Mesenchymal stem cell (in vitro differentiated cells and primary cell): ENCODE data around the gene RILP.

Experiments
- DNase-seq: peaks from one replicate; pipeline ENCODE4 v3.0.0-alpha.2; 2013
- H2AFZ ChIP-seq: one replicate; pipeline ENCODE4 v1.6.1; 2013; ENCODE audit warnings: low read depth, mild to moderate bottlenecking, control low read depth, inconsistent platforms, low read length, moderate library complexity
- H2AK5ac ChIP-seq: 2 replicates; pipeline ENCODE4 v1.6.1; 2013; ENCODE audit warnings: low read length, moderate library complexity, mild to moderate bottlenecking, inconsistent platforms; ENCODE audit not compliant: severe bottlenecking
- H2BK120ac ChIP-seq: one replicate; pipeline ENCODE4 v1.6.1; 2013; ENCODE audit warnings: low read depth, mild to moderate bottlenecking, inconsistent platforms, low read length, moderate library complexity
- H2BK12ac ChIP-seq, 2 experiments: one replicate each; pipeline ENCODE4 v1.6.1; 2013; ENCODE audit warnings: inconsistent platforms in 2 of 2, low read length in 2 of 2, mild to moderate bottlenecking in 2 of 2, moderate library complexity in 2 of 2, control low read depth in 1 of 2
- H2BK15ac ChIP-seq: one replicate; pipeline ENCODE4 v1.6.1; 2013; ENCODE audit warnings: mild to moderate bottlenecking, low read depth, inconsistent platforms; ENCODE audit not compliant: poor library complexity, severe bottlenecking
- H2BK5ac ChIP-seq: 2 replicates; pipeline ENCODE4 v1.6.1; 2013; ENCODE audit warnings: low read depth, mild to moderate bottlenecking, low read length, control low read depth, inconsistent platforms; ENCODE audit not compliant: poor library complexity, severe bottlenecking
- H3K14ac ChIP-seq, 2 experiments: one replicate each; pipeline ENCODE4 v1.6.1; 2013; ENCODE audit warnings: inconsistent platforms in 2 of 2, low read length in 2 of 2, control low read depth in 1 of 2, mild to moderate bottlenecking in 1 of 2, moderate library complexity in 1 of 2
- H3K18ac ChIP-seq, 2 experiments: one replicate each; pipeline ENCODE4 v1.6.1; 2013; ENCODE audit warnings: inconsistent platforms in 2 of 2, low read length in 2 of 2, control low read depth in 1 of 2, low read depth in 1 of 2, mild to moderate bottlenecking in 1 of 2
- H3K23ac ChIP-seq, 2 experiments: one replicate each; pipeline ENCODE4 v1.6.1; 2013; ENCODE audit warnings: inconsistent platforms in 2 of 2, low read length in 2 of 2, mild to moderate bottlenecking in 2 of 2, moderate library complexity in 2 of 2, control low read depth in 1 of 2
- H3K27ac ChIP-seq: 2 replicates; pipeline ENCODE4 v1.5.1; 2013; ENCODE audit warnings: mild to moderate bottlenecking, moderate library complexity, low read length, control low read depth, inconsistent platforms; ENCODE audit not compliant: poor library complexity, severe bottlenecking
- H3K27me3 ChIP-seq, 2 experiments: 2 replicates each; pipeline versions ENCODE4 v1.6.1 to v1.7.0; 2013; ENCODE audit warnings: low read length in 2 of 2, mild to moderate bottlenecking in 2 of 2, moderate library complexity in 2 of 2, control low read depth in 1 of 2, inconsistent platforms in 1 of 2; ENCODE audit not compliant: control insufficient read depth in 1 of 2, insufficient read depth in 1 of 2
- H3K36me3 ChIP-seq, 2 experiments: 2 replicates each; pipeline versions ENCODE4 v1.6.1 to v1.7.0; 2013; ENCODE audit warnings: low read length in 2 of 2, control low read depth in 1 of 2, inconsistent platforms in 1 of 2, low read depth in 1 of 2, mild to moderate bottlenecking in 1 of 2; ENCODE audit not compliant: insufficient read depth in 2 of 2, control insufficient read depth in 1 of 2
- H3K4ac ChIP-seq, 2 experiments: one replicate each; pipeline ENCODE4 v1.6.1; 2013; ENCODE audit warnings: inconsistent platforms in 2 of 2, low read length in 2 of 2, mild to moderate bottlenecking in 2 of 2, moderate library complexity in 2 of 2, control low read depth in 1 of 2, low read depth in 1 of 2
- H3K4me1 ChIP-seq: 2 replicates; pipeline ENCODE4 v1.6.1; 2013; ENCODE audit warnings: low read depth, low read length, control low read depth; ENCODE audit not compliant: control insufficient read depth, insufficient read depth
- H3K4me2 ChIP-seq: 2 replicates; pipeline ENCODE4 v1.6.1; 2013; ENCODE audit warnings: low read length, mild to moderate bottlenecking, inconsistent platforms; ENCODE audit not compliant: poor library complexity, severe bottlenecking
- H3K4me3 ChIP-seq, 2 experiments: 2 replicates each; pipeline versions ENCODE4 v1.5.1 to v1.7.0; 2013; ENCODE audit warnings: low read length in 2 of 2, mild to moderate bottlenecking in 2 of 2, control low read depth in 1 of 2, low read depth in 1 of 2; ENCODE audit not compliant: insufficient read depth in 1 of 2
- H3K79me1 ChIP-seq: replicated peaks from 2 replicates; pipeline ENCODE4 v1.6.1; 2013; ENCODE audit warnings: mild to moderate bottlenecking, control low read depth, low read length, inconsistent platforms; ENCODE audit not compliant: poor library complexity, severe bottlenecking
- H3K9ac ChIP-seq: 2 replicates; pipeline ENCODE4 v1.7.0; 2013; ENCODE audit warnings: mild to moderate bottlenecking, low read length, moderate library complexity
- H3K9me3 ChIP-seq: 2 replicates; pipeline ENCODE4 v1.7.0; 2013; ENCODE audit warnings: mild to moderate bottlenecking, low read length; ENCODE audit not compliant: control insufficient read depth
- H4K8ac ChIP-seq: one replicate; pipeline ENCODE4 v1.6.1; 2013; ENCODE audit warnings: inconsistent platforms, mild to moderate bottlenecking, low read length, moderate library complexity
- H4K91ac ChIP-seq: one replicate; pipeline ENCODE4 v1.6.1; 2013; ENCODE audit warnings: mild to moderate bottlenecking, low read length, inconsistent platforms
- WGBS: methylation state at CpG from one replicate; pipeline ENCODE4 v1.1.7; 2013; ENCODE audit warnings: mixed read lengths; 5-methylcytosine and 5-hydroxymethylcytosine counted together

RILP gene

GRCh38 chr17:1626333-1626732 lies 23.3 kb downstream of the RILP start:
- peak overlapping the region in 1 of 2 experiments; percentile 84 for H3K23ac ChIP-seq
- DNase-seq, result peak; percentile 37

GRCh38 chr17:1625581-1625980 lies 24.1 kb downstream of the RILP start:
- H3K27me3 ChIP-seq, result peaks cover 5 to 21% of the 10 kb centered on the region in 2 experiments
- H3K27ac ChIP-seq, result no peak overlapping the region
- peak overlapping the region; percentile 25 for H3K9ac ChIP-seq
- H2AFZ ChIP-seq, result no peak overlapping the region
- peaks cover 29% of the 10 kb centered on the region for H3K4me1 ChIP-seq
- no peak overlapping the region for H2AK5ac ChIP-seq
- H4K8ac ChIP-seq, result no peak overlapping the region
- H3K79me1 ChIP-seq, result peaks cover 3% of the 10 kb centered on the region
- H2BK12ac ChIP-seq, result no peak overlapping the region
- peaks cover under 1 to 9% of the 10 kb centered on the region in 2 experiments for H3K36me3 ChIP-seq
- H3K4me3 ChIP-seq, result peak overlapping the region in 1 of 2 experiments; percentile 58
- H3K14ac ChIP-seq, result no peak overlapping the region
- WGBS, result 85% methylated on average over 6 of the region's 6 CpGs
- no peak overlapping the region for H3K18ac ChIP-seq
- H3K4ac ChIP-seq, result no peak overlapping the region
- DNase-seq, result no peak
- H3K23ac ChIP-seq, result no peak overlapping the region
- H4K91ac ChIP-seq, result no peak overlapping the region
- H2BK5ac ChIP-seq, result no peak overlapping the region
- no peak overlapping the region for H2BK120ac ChIP-seq
- no peak overlapping the region for H2BK15ac ChIP-seq
- no peak overlapping the region for H3K4me2 ChIP-seq
- no peaks in the 10 kb centered on the region for H3K9me3 ChIP-seq

More at GRCh38 chr17:1626333-1626732, 23.3 kb downstream of the RILP start:
- WGBS, result 16% methylated on average over 3 of the region's 3 CpGs
- Histone ChIP-seq H2BK12ac (no peak overlapping the region), H4K8ac (no peak overlapping the region), H4K91ac (no peak overlapping the region), H2BK120ac (no peak overlapping the region), H2BK15ac (no peak overlapping the region), H3K4ac (no peak overlapping the region), H3K4me2 (no peak overlapping the region), H3K79me1 (peaks cover 2% of the 10 kb centered on the region), H3K27me3 (peaks cover 5 to 21% of the 10 kb centered on the region in 2 experiments), H2AK5ac (no peak overlapping the region), H3K27ac (no peak overlapping the region), H3K4me3 (peak overlapping the region in 1 of 2 experiments; percentile 58), H3K4me1 (peaks cover 24% of the 10 kb centered on the region), H3K18ac (no peak overlapping the region), H3K9ac (peak overlapping the region; percentile 25), H3K36me3 (peaks cover 0 to 9% of the 10 kb centered on the region in 2 experiments), H3K14ac (no peak overlapping the region), H3K9me3 (no peaks in the 10 kb centered on the region), H2BK5ac (no peak overlapping the region), H2AFZ (no peak overlapping the region)

GRCh38 chr17:1625053-1625452 lies 24.6 kb downstream of the RILP start:
- H3K4ac ChIP-seq, result no peak overlapping the region
- H2BK15ac ChIP-seq, result no peak overlapping the region
- H3K4me3 ChIP-seq, result no peak overlapping the region
- H2AFZ ChIP-seq, result no peak overlapping the region
- WGBS, result 91% methylated on average over 14 of the region's 14 CpGs
- H3K36me3 ChIP-seq, result peaks cover 3 to 9% of the 10 kb centered on the region in 2 experiments
- H2BK12ac ChIP-seq, result no peak overlapping the region
- H3K23ac ChIP-seq, result no peak overlapping the region
- H3K27me3 ChIP-seq, result peaks cover 3 to 21% of the 10 kb centered on the region in 2 experiments
- no peak for DNase-seq
- no peak overlapping the region for H3K27ac ChIP-seq
- no peak overlapping the region for H2AK5ac ChIP-seq
- no peak overlapping the region for H2BK5ac ChIP-seq
- H3K4me2 ChIP-seq, result no peak overlapping the region
- H3K18ac ChIP-seq, result no peak overlapping the region
- H3K14ac ChIP-seq, result no peak overlapping the region
- peaks cover 3% of the 10 kb centered on the region for H3K79me1 ChIP-seq
- no peak overlapping the region for H4K8ac ChIP-seq
- no peak overlapping the region for H3K9ac ChIP-seq
- H3K4me1 ChIP-seq, result peaks cover 29% of the 10 kb centered on the region
- no peaks in the 10 kb centered on the region for H3K9me3 ChIP-seq
- H2BK120ac ChIP-seq, result no peak overlapping the region
- no peak overlapping the region for H4K91ac ChIP-seq

GRCh38 chr17:1624650-1625049 lies 25.0 kb downstream of the RILP start:
- Histone ChIP-seq H3K27me3 (peaks cover 0 to 21% of the 10 kb centered on the region in 2 experiments), H4K8ac (no peak overlapping the region), H2BK12ac (no peak overlapping the region), H4K91ac (no peak overlapping the region), H3K23ac (no peak overlapping the region), H3K18ac (no peak overlapping the region), H3K27ac (no peak overlapping the region), H3K4me1 (peaks cover 27% of the 10 kb centered on the region), H2BK120ac (no peak overlapping the region), H3K4ac (no peak overlapping the region), H3K36me3 (peaks cover 3 to 9% of the 10 kb centered on the region in 2 experiments), H3K4me2 (no peak overlapping the region), H2AFZ (no peak overlapping the region), H3K14ac (no peak overlapping the region), H3K79me1 (peaks cover 3% of the 10 kb centered on the region), H3K4me3 (no peak overlapping the region), H3K9me3 (no peaks in the 10 kb centered on the region), H2BK5ac (no peak overlapping the region), H2BK15ac (no peak overlapping the region), H3K9ac (no peak overlapping the region), H2AK5ac (no peak overlapping the region)
- WGBS, result 88% methylated on average over 12 of the region's 12 CpGs
- no peak for DNase-seq
